BE2C (cell line): ENCODE data around the gene FBXW8.

ENCODE experiments used
- DNase-seq: peaks from one replicate; pipeline ENCODE4 v3.0.0-alpha.2; 2020
- H3K27me3 ChIP-seq: fragments of 250-450 bp; sonication (Bioruptor Pico); 2 replicates; pipeline ENCODE4 v1.5.1; 2020; ENCODE audit warnings: mild to moderate bottlenecking
- H3K36me3 ChIP-seq: fragments of 250-450 bp; sonication (Bioruptor Pico); 2 replicates; pipeline ENCODE4 v1.5.1; 2020; ENCODE audit warnings: mild to moderate bottlenecking
- H3K4me1 ChIP-seq: fragments of 250-450 bp; sonication (Bioruptor Pico); 2 replicates; pipeline ENCODE4 v1.5.1; 2020
- H3K4me3 ChIP-seq: 2 replicates; pipeline ENCODE4 v1.5.1; 2011; ENCODE audit warnings: low read depth, low read length
- H3K9me3 ChIP-seq: fragments of 250-450 bp; sonication (Bioruptor Pico); 2 replicates; pipeline ENCODE4 v1.5.1; 2020
- TF ChIP-seq, protein P1 (sequence below): IDR thresholded peaks from 2 replicates; pipeline ENCODE4 v1.5.1; 2012; ENCODE audit warnings: mild to moderate bottlenecking, low read depth, low read length

Gene FBXW8

DNA sequence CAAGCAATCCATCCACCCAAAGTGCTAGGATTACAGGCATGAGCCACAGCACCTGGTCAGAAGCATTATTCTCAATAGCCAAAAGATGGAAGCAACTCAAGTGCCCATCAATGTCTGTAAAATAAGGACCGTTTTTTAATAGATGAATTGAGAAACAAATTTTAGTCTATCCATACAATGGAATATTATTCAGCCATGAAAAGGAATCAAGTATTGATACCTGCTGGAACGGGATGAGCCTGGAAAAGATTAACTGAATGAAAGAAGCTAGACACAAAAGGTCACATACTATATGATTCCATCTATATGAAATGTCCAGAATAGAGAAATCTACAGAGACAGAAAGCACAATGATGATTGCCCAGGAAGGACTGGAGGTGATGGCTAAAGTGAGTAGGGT lies 9.1 kb upstream of the FBXW8 start:
- TF ChIP-seq, protein P1, sequence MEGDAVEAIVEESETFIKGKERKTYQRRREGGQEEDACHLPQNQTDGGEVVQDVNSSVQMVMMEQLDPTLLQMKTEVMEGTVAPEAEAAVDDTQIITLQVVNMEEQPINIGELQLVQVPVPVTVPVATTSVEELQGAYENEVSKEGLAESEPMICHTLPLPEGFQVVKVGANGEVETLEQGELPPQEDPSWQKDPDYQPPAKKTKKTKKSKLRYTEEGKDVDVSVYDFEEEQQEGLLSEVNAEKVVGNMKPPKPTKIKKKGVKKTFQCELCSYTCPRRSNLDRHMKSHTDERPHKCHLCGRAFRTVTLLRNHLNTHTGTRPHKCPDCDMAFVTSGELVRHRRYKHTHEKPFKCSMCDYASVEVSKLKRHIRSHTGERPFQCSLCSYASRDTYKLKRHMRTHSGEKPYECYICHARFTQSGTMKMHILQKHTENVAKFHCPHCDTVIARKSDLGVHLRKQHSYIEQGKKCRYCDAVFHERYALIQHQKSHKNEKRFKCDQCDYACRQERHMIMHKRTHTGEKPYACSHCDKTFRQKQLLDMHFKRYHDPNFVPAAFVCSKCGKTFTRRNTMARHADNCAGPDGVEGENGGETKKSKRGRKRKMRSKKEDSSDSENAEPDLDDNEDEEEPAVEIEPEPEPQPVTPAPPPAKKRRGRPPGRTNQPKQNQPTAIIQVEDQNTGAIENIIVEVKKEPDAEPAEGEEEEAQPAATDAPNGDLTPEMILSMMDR = no peak
- Histone ChIP-seq H3K36me3 (no peaks in the 10 kb centered on the region), H3K9me3 (no peaks in the 10 kb centered on the region), H3K27me3 (no peaks in the 10 kb centered on the region), H3K4me3 (no peak overlapping the region), H3K4me1 (no peaks in the 10 kb centered on the region)
- DNase-seq = no peak

DNA sequence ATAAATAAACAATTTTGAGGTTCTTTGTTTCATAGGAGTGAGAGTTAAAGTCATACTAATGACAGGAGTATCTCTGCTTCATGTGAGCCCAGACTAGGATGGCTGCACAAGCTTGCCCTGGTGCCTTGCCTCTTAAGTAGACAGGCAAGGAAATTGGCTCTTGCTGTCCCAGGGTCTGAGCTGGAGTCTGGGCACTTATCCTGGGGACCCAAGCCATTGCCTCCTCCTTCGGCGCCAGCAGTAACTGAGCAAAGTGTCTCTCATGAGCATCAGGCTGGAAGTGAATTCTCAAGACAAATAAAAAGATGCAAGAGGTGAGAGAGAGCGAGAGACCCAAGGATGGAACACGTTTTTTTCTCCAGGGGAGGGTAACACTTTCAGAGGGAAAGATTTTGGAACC lies 6.9 kb upstream of the FBXW8 start:
- TF ChIP-seq, protein P1 = no peak
- no peaks in the 10 kb centered on the region for H3K9me3 ChIP-seq
- DNase-seq = no peak

DNA sequence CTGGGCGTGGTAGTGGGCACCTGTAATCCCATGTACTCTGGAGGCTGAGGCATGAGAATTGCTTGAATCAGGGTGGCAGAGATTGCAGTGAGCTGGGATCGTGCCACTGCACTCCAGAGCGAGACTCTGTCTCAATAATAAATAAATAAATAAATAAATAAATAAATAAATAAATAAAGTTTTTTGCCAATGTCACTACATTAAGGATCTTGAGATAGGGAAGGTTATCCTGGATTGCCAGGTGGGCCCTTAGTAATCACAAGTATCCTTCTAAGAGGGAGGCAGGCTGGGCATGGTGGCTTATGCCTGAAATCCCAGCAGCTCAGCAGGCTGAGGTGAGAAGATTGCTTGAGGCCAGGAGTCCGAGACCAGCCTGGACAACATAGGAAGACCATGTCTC lies 4.5 kb upstream of the FBXW8 start:
- Histone ChIP-seq H3K27me3 (no peaks in the 10 kb centered on the region), H3K36me3 (no peaks in the 10 kb centered on the region), H3K4me3 (no peak overlapping the region), H3K9me3 (no peaks in the 10 kb centered on the region), H3K4me1 (no peaks in the 10 kb centered on the region)
- DNase-seq = no peak
- TF ChIP-seq, protein P1 = no peak

More for the DNA sequence above, 6.9 kb upstream of the FBXW8 start:
- H3K4me1 ChIP-seq = no peaks in the 10 kb centered on the region
- H3K36me3 ChIP-seq = no peaks in the 10 kb centered on the region
- H3K4me3 ChIP-seq = no peak overlapping the region
- H3K27me3 ChIP-seq = no peaks in the 10 kb centered on the region

DNA sequence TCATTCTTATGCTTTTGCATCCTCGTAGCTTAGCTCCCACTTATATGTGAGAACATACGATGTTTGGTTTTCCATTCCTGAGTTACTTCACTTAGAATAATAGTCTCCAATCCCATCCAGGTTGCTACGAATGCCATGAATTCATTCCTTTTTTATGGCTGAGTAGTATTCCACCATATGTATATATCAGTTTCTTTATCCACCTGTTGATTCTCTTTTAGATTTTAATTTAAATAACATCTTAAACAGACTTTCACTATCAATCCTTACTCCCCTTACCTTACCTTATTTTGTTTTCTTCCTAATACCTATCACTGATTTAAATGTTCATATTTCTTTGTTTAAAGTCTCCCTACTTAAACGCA lies 488 bp upstream of the FBXW8 start:
- DNase-seq = no peak
- H3K4me3 ChIP-seq = peak overlapping the region; percentile 75
- no peaks in the 10 kb centered on the region for H3K27me3 ChIP-seq
- peaks cover 16% of the 10 kb centered on the region for H3K36me3 ChIP-seq
- H3K4me1 ChIP-seq = no peaks in the 10 kb centered on the region
- no peaks in the 10 kb centered on the region for H3K9me3 ChIP-seq
- TF ChIP-seq, protein P1 = no peak

DNA sequence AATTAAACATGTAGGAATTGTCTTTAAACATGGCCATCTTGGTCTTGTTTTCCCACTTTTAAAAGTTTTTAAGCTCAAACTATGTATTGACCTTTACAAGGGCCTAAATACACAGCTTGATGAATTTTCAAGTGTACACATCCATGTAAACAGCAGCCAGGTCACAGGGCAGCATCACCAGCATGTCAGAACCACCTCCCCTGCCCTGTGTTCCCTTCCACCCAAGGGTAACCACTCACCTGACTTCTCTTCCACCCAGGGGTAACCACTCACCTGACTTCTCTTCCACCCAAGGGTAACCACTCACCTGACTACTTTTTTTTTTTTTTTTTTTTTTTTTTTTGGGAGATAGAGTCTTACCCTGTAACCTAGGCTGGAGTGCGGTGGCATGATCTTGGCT lies 4.6 kb downstream of the FBXW8 start:
- Histone ChIP-seq H3K9me3 (no peaks in the 10 kb centered on the region), H3K4me3 (no peak overlapping the region), H3K36me3 (peaks cover 27% of the 10 kb centered on the region), H3K4me1 (peaks cover 11% of the 10 kb centered on the region), H3K27me3 (no peaks in the 10 kb centered on the region)
- no peak for DNase-seq
- TF ChIP-seq, protein P1 = no peak

DNA sequence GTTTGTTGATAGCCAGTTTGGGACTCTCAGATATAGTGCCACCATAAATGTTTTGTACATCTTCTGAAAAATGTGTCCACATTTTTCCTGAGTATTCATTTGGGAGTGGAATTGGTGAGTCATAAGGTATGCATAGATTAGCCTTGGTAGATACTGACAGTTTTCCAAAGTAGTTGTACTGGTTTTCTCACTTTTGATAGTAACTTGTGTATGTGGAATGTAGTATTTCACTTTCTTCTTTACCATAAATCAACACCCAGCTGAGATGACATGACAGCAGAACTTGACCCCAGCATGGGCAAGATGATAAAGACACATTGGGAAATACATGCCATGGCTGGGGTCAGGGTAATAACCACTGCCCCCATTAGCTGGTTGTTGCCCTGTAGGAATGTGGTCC lies 5.4 kb downstream of the FBXW8 start:
- Histone ChIP-seq H3K36me3 (peaks cover 34% of the 10 kb centered on the region), H3K9me3 (no peaks in the 10 kb centered on the region), H3K27me3 (no peaks in the 10 kb centered on the region), H3K4me3 (no peak overlapping the region), H3K4me1 (peaks cover 11% of the 10 kb centered on the region)
- TF ChIP-seq, protein P1 = no peak
- DNase-seq = no peak
